Loucy (cell line): ENCODE data around the gene TEX14.

Source experiments
- CTCF ChIP-seq: fragments of 200-600 bp; sonication (generic); conservative IDR thresholded peaks from 2 replicates; pipeline ENCODE4 v1.5.1; 2014; ENCODE audit warnings: mild to moderate bottlenecking, antibody characterized with exemption, low read length
- EZH2phosphoT487 ChIP-seq: fragments of 200-600 bp; IDR thresholded peaks from 2 replicates; pipeline ENCODE4 v1.6.1; 2018; ENCODE audit warnings: antibody characterized with exemption, mild to moderate bottlenecking, moderate library complexity, borderline replicate concordance

- TF ChIP-seq CTCF: no peak
- TF ChIP-seq EZH2phosphoT487: no peak
Observed at GRCh38 chr17:58693751-58694150, 1.9 kb upstream of the TEX14 start.
